IPS-20b (cell line): Measurements from ENCODE around the gene INO80C.
"Not testable (repeated sequence)": the region's sequence is repeated elsewhere in the genome, so short reads cannot be mapped to it uniquely, and the experiment has no call there.

Source experiments
- H3K27ac ChIP-seq: one replicate; pipeline ENCODE4 v1.5.1; 2013; ENCODE audit warnings: low read length
- H3K27me3 ChIP-seq: 2 replicates; pipeline ENCODE4 v1.6.1; 2013; ENCODE audit warnings: mild to moderate bottlenecking, low read length, inconsistent platforms; ENCODE audit not compliant: insufficient read depth
- H3K36me3 ChIP-seq: 2 replicates; pipeline ENCODE4 v1.6.1; 2013; ENCODE audit warnings: low read depth, mild to moderate bottlenecking, inconsistent platforms, low read length, moderate library complexity; ENCODE audit not compliant: insufficient read depth
- H3K4me1 ChIP-seq: 2 replicates; pipeline ENCODE4 v1.6.1; 2013; ENCODE audit warnings: mild to moderate bottlenecking, control low read depth, inconsistent platforms, low read length, moderate library complexity; ENCODE audit not compliant: insufficient read depth
- H3K4me3 ChIP-seq: 2 replicates; pipeline ENCODE4 v1.5.1; 2013; ENCODE audit warnings: mild to moderate bottlenecking, low read length, inconsistent platforms
- H3K9ac ChIP-seq: 2 replicates; pipeline ENCODE4 v1.6.1; 2013; ENCODE audit warnings: low read depth, mild to moderate bottlenecking, inconsistent platforms, low read length, moderate library complexity
- H3K9me3 ChIP-seq: 2 replicates; pipeline ENCODE4 v1.6.1; 2013; ENCODE audit warnings: mild to moderate bottlenecking, low read depth, low read length, inconsistent platforms; ENCODE audit not compliant: insufficient read depth

Gene INO80C

GRCh38 chr18:35454803-35455202, 43.0 kb downstream of the INO80C start:
- Histone ChIP-seq H3K4me3 (no peak overlapping the region), H3K36me3 (no peaks in the 10 kb centered on the region), H3K9ac (no peak overlapping the region), H3K9me3 (no peaks in the 10 kb centered on the region), H3K4me1 (peaks cover 11% of the 10 kb centered on the region), H3K27ac (no peak overlapping the region), H3K27me3 (no peaks in the 10 kb centered on the region)

- not testable (repeated sequence) for H3K27me3 ChIP-seq, H3K9me3 ChIP-seq, H3K9ac ChIP-seq, H3K27ac ChIP-seq, H3K4me3 ChIP-seq, H3K36me3 ChIP-seq, H3K4me1 ChIP-seq
These were observed 44.7 kb downstream of the INO80C start for GRCh38 chr18:35453065-35453464.

GRCh38 chr18:35451916-35452315, 45.8 kb downstream of the INO80C start:
- Histone ChIP-seq H3K4me1 (no peaks in the 10 kb centered on the region), H3K36me3 (no peaks in the 10 kb centered on the region), H3K9ac (no peak overlapping the region), H3K9me3 (no peaks in the 10 kb centered on the region), H3K27ac (no peak overlapping the region), H3K4me3 (no peak overlapping the region), H3K27me3 (no peaks in the 10 kb centered on the region)

GRCh38 chr18:35451032-35451431, 46.7 kb downstream of the INO80C start:
- Histone ChIP-seq H3K4me3 (no peak overlapping the region), H3K9me3 (no peaks in the 10 kb centered on the region), H3K36me3 (no peaks in the 10 kb centered on the region), H3K9ac (no peak overlapping the region), H3K27me3 (no peaks in the 10 kb centered on the region), H3K27ac (no peak overlapping the region), H3K4me1 (no peaks in the 10 kb centered on the region)

- Histone ChIP-seq H3K9ac (no peak overlapping the region), H3K9me3 (no peaks in the 10 kb centered on the region), H3K4me1 (no peaks in the 10 kb centered on the region), H3K27me3 (no peaks in the 10 kb centered on the region), H3K4me3 (no peak overlapping the region), H3K36me3 (no peaks in the 10 kb centered on the region), H3K27ac (no peak overlapping the region)
These were observed 53.1 kb downstream of the INO80C start for GRCh38 chr18:35444636-35445035.

GRCh38 chr18:35443847-35444246, 53.9 kb downstream of the INO80C start:
- Histone ChIP-seq H3K36me3 (no peaks in the 10 kb centered on the region), H3K27me3 (no peaks in the 10 kb centered on the region), H3K4me3 (no peak overlapping the region), H3K27ac (no peak overlapping the region), H3K4me1 (no peaks in the 10 kb centered on the region), H3K9me3 (no peaks in the 10 kb centered on the region), H3K9ac (no peak overlapping the region)

- no peaks in the 10 kb centered on the region for H3K36me3 ChIP-seq
- 0 out of 2 replicates have a peak, but pooled peaks cover 4% of the 10 kb centered on the region for H3K4me1 ChIP-seq
- H3K4me3 ChIP-seq, result no peak overlapping the region
- no peaks in the 10 kb centered on the region for H3K27me3 ChIP-seq
- H3K9ac ChIP-seq, result no peak overlapping the region
- H3K27ac ChIP-seq, result no peak overlapping the region
- H3K9me3 ChIP-seq, result no peaks in the 10 kb centered on the region
These were observed 54.3 kb downstream of the INO80C start for GRCh38 chr18:35443434-35443833.

- no peak overlapping the region for H3K9ac ChIP-seq
- no peak overlapping the region for H3K27ac ChIP-seq
- H3K36me3 ChIP-seq, result no peaks in the 10 kb centered on the region
- H3K9me3 ChIP-seq, result no peaks in the 10 kb centered on the region
- H3K4me3 ChIP-seq, result no peak overlapping the region
- H3K4me1 ChIP-seq, result 0 out of 2 replicates have a peak, but pooled peaks cover 5% of the 10 kb centered on the region
- no peaks in the 10 kb centered on the region for H3K27me3 ChIP-seq
These were observed 55.1 kb downstream of the INO80C start for GRCh38 chr18:35442701-35443100.

GRCh38 chr18:35441857-35442595, 55.7 kb downstream of the INO80C start:
- Histone ChIP-seq H3K27me3 (no peaks in the 10 kb centered on the region), H3K36me3 (no peaks in the 10 kb centered on the region), H3K27ac (no peak overlapping the region), H3K4me1 (0 out of 2 replicates have a peak, but pooled peaks cover 5% of the 10 kb centered on the region), H3K4me3 (no peak overlapping the region), H3K9ac (no peak overlapping the region), H3K9me3 (no peaks in the 10 kb centered on the region)

- H3K36me3 ChIP-seq, result no peaks in the 10 kb centered on the region
- H3K4me3 ChIP-seq, result no peak overlapping the region
- H3K27me3 ChIP-seq, result no peaks in the 10 kb centered on the region
- H3K4me1 ChIP-seq, result 0 out of 2 replicates have a peak, but pooled peaks cover 5% of the 10 kb centered on the region
- H3K9me3 ChIP-seq, result no peaks in the 10 kb centered on the region
- H3K27ac ChIP-seq, result no peak overlapping the region
- no peak overlapping the region for H3K9ac ChIP-seq
These were observed 59.1 kb downstream of the INO80C start for GRCh38 chr18:35438480-35439234.

- no peaks in the 10 kb centered on the region for H3K36me3 ChIP-seq
- H3K9me3 ChIP-seq, result no peaks in the 10 kb centered on the region
- no peak overlapping the region for H3K27ac ChIP-seq
- no peaks in the 10 kb centered on the region for H3K27me3 ChIP-seq
- H3K9ac ChIP-seq, result no peak overlapping the region
- no peak overlapping the region for H3K4me3 ChIP-seq
- H3K4me1 ChIP-seq, result 0 out of 2 replicates have a peak, but pooled peaks cover 5% of the 10 kb centered on the region
These were observed 59.9 kb downstream of the INO80C start for GRCh38 chr18:35437836-35438235.

GRCh38 chr18:35436076-35436649, 61.6 kb downstream of the INO80C start:
- Histone ChIP-seq H3K27me3 (no peaks in the 10 kb centered on the region), H3K4me1 (0 out of 2 replicates have a peak, but pooled peaks cover 5% of the 10 kb centered on the region), H3K4me3 (no peak overlapping the region), H3K27ac (no peak overlapping the region), H3K36me3 (no peaks in the 10 kb centered on the region), H3K9ac (no peak overlapping the region), H3K9me3 (no peaks in the 10 kb centered on the region)
